Measurements from ENCODE around the gene POTEB. TPM values are rescaled to one million over a fixed set of nuclear protein-coding genes. Genes with fewer than 3 reads are reported as not detected.
"Not testable (repeated sequence)": the region's sequence is repeated elsewhere in the genome, so short reads cannot be mapped to it uniquely, and the experiment has no call there.

POTEB gene
- not detected in 2 replicates for total RNA-seq

DNA sequence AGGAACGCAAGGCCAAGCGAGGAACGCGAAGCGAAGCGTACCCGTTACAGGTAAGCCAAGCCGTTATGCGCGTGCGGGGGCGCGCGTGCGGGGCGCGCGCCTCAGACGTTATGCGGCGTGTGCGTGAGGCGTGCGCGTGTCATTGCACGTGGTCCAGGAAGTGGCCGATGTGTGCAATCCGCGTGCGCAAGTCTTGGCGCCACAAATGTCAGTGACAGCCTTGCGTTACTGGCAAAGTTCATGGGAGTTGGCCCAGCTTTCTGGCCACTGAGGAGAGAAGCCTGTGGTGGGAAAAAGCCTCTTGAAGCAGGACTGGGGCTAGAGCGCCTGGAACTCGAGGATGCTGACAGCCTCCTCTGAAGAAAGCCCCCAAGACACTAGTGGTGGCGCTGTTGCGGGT, at the start of gene POTEB:
POTEB (minus strand) TSS at position 101 of the 400 bp plus-strand sequence. CDS start 489 bp downstream, outside the sequence.
- DNase-seq (ENCODE audit: low read depth); H3K36me3 ChIP-seq (ENCODE audit: control insufficient read depth, insufficient read depth, low read length); H3K27me3 ChIP-seq (ENCODE audit: control insufficient read depth, insufficient read depth, low read length): not testable (repeated sequence)

DNA sequence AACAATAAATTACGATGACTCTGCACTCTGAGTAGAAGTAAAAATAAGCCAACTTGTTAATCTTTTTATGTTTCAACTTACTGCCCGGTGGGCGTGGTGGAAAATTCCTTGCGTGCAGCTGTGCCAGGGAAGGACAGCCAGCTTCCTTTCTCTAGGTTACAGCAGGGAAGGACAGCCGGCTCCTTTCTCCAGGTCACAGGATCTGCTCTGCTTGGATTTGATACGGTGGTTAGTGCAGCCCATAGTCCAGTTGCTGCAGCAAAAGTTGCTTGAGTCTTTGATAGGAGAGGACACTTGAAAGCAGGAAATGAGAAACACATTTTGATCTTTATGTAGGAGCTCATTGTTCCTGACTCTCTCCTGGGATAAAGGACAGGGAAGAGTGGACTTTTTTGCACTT, 13.4 kb upstream of the POTEB start:
- not testable (repeated sequence) for DNase-seq (ENCODE audit: low read depth); H3K27me3 ChIP-seq (ENCODE audit: control insufficient read depth, insufficient read depth, low read length); H3K4me3 ChIP-seq (ENCODE audit: low read depth, low read length); H3K36me3 ChIP-seq (ENCODE audit: control insufficient read depth, insufficient read depth, low read length)

More for the DNA sequence above, at the start of gene POTEB:
- H3K4me3 ChIP-seq (ENCODE audit: low read depth, low read length), result not testable (repeated sequence)

DNA sequence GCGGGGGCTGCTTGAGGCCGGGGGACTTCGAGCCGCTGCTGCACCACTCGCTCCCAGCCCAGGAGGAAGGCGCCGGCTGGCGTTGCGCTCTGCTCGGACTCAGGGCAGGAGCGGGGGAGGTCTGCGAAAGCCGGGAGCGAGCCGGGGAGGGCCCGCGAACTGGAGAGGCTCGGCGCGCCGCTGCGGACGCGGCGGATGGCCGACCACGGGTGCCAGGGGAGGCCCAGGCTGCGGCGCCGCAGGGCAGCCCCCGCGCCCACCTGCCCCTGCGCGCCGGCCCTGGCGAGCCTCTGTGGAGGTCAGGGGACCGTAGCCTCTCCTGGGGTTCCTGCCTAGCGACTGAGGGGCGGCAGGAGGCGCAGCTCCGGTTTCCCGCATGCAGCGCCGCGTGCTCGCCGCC, 12.0 kb upstream of the POTEB start:
- H3K4me3 ChIP-seq (ENCODE audit: low read depth, low read length); DNase-seq (ENCODE audit: low read depth); H3K27me3 ChIP-seq (ENCODE audit: control insufficient read depth, insufficient read depth, low read length); H3K36me3 ChIP-seq (ENCODE audit: control insufficient read depth, insufficient read depth, low read length): not testable (repeated sequence)

DNA sequence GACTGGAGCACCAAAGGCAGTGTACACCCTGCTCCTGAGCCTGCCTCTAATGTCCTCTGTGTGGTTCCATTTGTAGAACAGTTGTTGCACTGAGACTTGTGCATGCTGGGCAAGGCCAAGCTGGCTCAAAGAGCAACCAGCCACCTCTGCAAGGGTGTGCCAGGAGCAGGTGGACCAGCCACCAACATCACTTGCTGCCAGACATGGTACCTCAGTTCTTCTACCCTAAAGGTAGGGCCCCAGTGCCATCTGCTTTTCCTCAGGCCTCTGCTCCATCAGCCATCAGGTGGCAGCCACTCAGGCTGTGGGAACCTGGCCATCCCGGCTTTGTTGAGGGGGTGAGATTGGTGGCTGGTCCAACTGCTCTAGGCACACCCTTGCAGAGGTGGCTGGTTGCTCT, 38.7 kb downstream of the POTEB start:
- not testable (repeated sequence) for H3K27me3 ChIP-seq (ENCODE audit: control insufficient read depth, insufficient read depth, low read length); DNase-seq (ENCODE audit: low read depth); H3K4me3 ChIP-seq (ENCODE audit: low read depth, low read length); H3K36me3 ChIP-seq (ENCODE audit: control insufficient read depth, insufficient read depth, low read length)

Other genes starting within 250 kb of the POTEB start
- gene OR4M2, start 202.8 kb upstream of the POTEB start, total RNA-seq, result not detected in 2 replicates

All from kidney epithelial cell (primary cell).